Measurements from ENCODE around the gene NDRG4.

DNA sequence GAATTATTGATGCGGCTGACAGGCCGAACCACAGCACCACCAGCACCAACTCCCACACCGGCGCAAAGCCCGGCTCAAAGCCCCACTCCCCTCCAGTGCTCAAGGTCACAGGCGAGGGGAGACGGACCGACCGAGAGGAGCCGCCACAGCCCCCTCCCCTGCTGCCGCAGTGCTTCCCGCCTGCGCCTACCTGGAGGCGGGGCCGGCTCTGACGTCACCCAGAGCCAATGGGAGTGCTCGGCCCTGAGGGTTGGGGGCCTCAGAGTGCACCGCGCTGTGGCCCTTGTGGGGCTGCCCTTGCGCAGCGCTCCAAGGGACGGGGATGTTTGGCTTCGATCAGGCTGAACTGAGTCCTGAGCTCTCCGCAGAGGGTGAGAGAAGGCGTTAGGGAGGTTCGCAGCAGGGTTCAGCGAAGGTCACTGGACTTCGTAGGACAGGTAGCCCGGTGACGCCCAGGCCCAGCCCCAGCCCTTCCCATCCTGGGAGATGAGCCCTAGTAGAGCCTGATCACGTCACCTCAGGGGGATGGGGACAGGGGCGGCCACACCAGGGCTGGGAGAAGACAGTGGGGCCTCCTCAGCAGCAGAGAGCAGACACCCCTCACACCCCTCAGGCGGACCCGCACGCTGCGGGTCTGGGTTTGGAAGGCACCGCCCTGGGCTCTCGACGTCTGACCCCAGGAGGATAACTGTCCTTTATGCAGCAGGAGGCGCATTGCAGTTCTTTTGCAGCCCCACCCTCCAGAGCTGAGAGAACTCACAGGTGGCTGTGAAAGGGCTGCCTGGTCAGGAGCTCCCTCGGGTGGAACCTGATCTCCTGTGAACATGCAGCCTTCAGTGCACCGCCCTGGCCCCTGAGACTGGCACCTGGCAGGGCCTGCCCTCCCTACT lies 1.5 kb downstream of the NDRG4 start:
- TF ChIP-seq CTCF (conservative IDR thresholded peaks at IDR 0.05; ENCODE audit: low read length), result no peak
- TF ChIP-seq EZH2phosphoT487 (IDR thresholded peaks at IDR 0.05; ENCODE audit: borderline replicate concordance), result no peak
